ENCODE results near the gene BMAL1. TPM values are rescaled to one million over a fixed set of nuclear protein-coding genes. Genes with fewer than 3 reads are reported as not detected.

BMAL1 gene
- total and polyA plus RNA-seq, 2 of the 8 experiments (the other 6 are each of a cell fraction or from before 2014, with no cell fraction given): 6.8 to 6.9 TPM

GRCh38 chr11:13283636-13284035 lies 6.0 kb downstream of the BMAL1 start:
- no peaks in the 10 kb centered on the region for H3K9me3 ChIP-seq (ENCODE audit: insufficient read depth in 2 of 2, low read depth in 1 of 2, low read length in 1 of 2)
- no peak overlapping the region for H2AK5ac ChIP-seq (ENCODE audit: low read depth, low read length)
- WGBS, 2 experiments (ENCODE audit: extremely low coverage in 1 of 2, insufficient coverage in 1 of 2, insufficient read length in 1 of 2, insufficient replicate concordance in 2 of 2, low coverage in 1 of 2, low lambda C conversion rate in 2 of 2, missing lambda C conversion rate in 1 of 2): 21% methylated on average over 4 of the region's 4 CpGs; no CpG with 5 or more reads in 1 of the 2 experiments
- 0 out of 2 replicates have a peak, but pooled peaks have one; percentile 11 for TF ChIP-seq YY1 (IDR thresholded peaks at IDR 0.05; ENCODE audit: low read depth, low read length)
- TF ChIP-seq SP1 (IDR thresholded peaks at IDR 0.05; ENCODE audit: low read depth, low read length): peak; percentile 49; the same call in 1 of the 2 replicates
- TF ChIP-seq KDM5A (IDR thresholded peaks at IDR 0.05; ENCODE audit: low read length): no peak
- peak; percentile 18 to 71 for TF ChIP-seq EP300 (IDR thresholded peaks at IDR 0.05; ENCODE audit: borderline replicate concordance in 1 of 2, low read depth in 2 of 2, low read length in 2 of 2)
- no peak for TF ChIP-seq SUZ12 (IDR thresholded peaks at IDR 0.05; ENCODE audit: low read length)
- TF ChIP-seq PHF8 (conservative IDR thresholded peaks at IDR 0.05; ENCODE audit: low read depth, low read length): no peak
- POLR2A ChIA-PET (ENCODE audit: partially characterized antibody): interaction anchor here (0.6 to 0.8 kb wide), 3 partner anchors 10 to 880 kb away, joined by 3 to 4 read pairs (median 3); no protein-coding TSS in a partner anchor
- peaks cover 3 to 24% (median 18%) of the 10 kb centered on the region in 4 experiments for H3K27me3 ChIP-seq (replicated peaks in 1 of 4; ENCODE audit: control insufficient read depth in 3 of 4, extremely low read depth in 1 of 4, insufficient read depth in 3 of 4, low read length in 3 of 4)
- H2AFZ ChIP-seq (ENCODE audit: low read length): no peak overlapping the region
- no peaks in the 10 kb centered on the region; the same call in 1 of the 2 replicates for H3K23me2 ChIP-seq (ENCODE audit: low read depth, low read length)
- no peak overlapping the region for H2BK120ac ChIP-seq (replicated peaks; ENCODE audit: low read depth, low read length)
- no peak overlapping the region for H4K8ac ChIP-seq (ENCODE audit: extremely low read depth, insufficient read depth, low read length)
- H4K91ac ChIP-seq (replicated peaks; ENCODE audit: insufficient read length, low read length): no peak overlapping the region
- no peak overlapping the region for H3K23ac ChIP-seq (ENCODE audit: insufficient read length)
- peak; percentile 49 to 62 for DNase-seq (ENCODE audit: low read depth in 1 of 2, low spot score in 2 of 2)
- peak overlapping the region in 2 of 4 experiments; percentile 1 to 4; a peak in 2 of 8 replicates for H3K4me3 ChIP-seq (ENCODE audit: extremely low read depth in 1 of 4, insufficient read depth in 2 of 4, low read depth in 3 of 4, low read length in 4 of 4)
- peaks cover 0 to 7% of the 10 kb centered on the region in 2 experiments; a peak in 1 of 4 replicates for H3K79me2 ChIP-seq (ENCODE audit: control insufficient read depth in 1 of 2, insufficient read depth in 2 of 2, low read length in 2 of 2)
- H3K79me1 ChIP-seq (ENCODE audit: low read depth, low read length): no peaks in the 10 kb centered on the region
- no peak overlapping the region for H3K18ac ChIP-seq (ENCODE audit: extremely low read depth, low read length)
- peaks cover 0 to 5% of the 10 kb centered on the region in 2 experiments for H4K20me1 ChIP-seq (replicated peaks in 1 of 2; ENCODE audit: control insufficient read depth in 1 of 2, insufficient read depth in 2 of 2, low read length in 2 of 2)
- H3K27ac ChIP-seq (ENCODE audit: low read depth, low read length): no peak overlapping the region
- H4K5ac ChIP-seq (ENCODE audit: insufficient read length, low read depth, low read length): no peak overlapping the region
- no peak overlapping the region for H2BK20ac ChIP-seq (ENCODE audit: low read length)
- no peak overlapping the region for H3K4ac ChIP-seq (replicated peaks; ENCODE audit: insufficient read length, low read depth, low read length)
- CTCF ChIA-PET (ENCODE audit: partially characterized antibody): interaction anchor here (0.6 to 2.4 kb wide), 11 partner anchors 9 to 250 kb away, joined by 3 to 7 read pairs (median 4); no protein-coding TSS in a partner anchor
- no peak overlapping the region for H2BK5ac ChIP-seq (ENCODE audit: low read depth, low read length)
- peak overlapping the region; percentile 25 to 48 for H3K4me2 ChIP-seq (ENCODE audit: insufficient read depth in 1 of 2, low read depth in 2 of 2, low read length in 2 of 2)
- H3K14ac ChIP-seq (ENCODE audit: insufficient read length): no peak overlapping the region
- no peaks in the 10 kb centered on the region for H3K36me3 ChIP-seq (ENCODE audit: control insufficient read depth in 2 of 4, insufficient read depth in 4 of 4, low read length in 3 of 4)
- peaks cover 0 to 6% (median 3%) of the 10 kb centered on the region in 4 experiments; a peak in 5 of 7 replicates for H3K4me1 ChIP-seq (replicated peaks in 1 of 4; ENCODE audit: control insufficient read depth in 3 of 4, insufficient read depth in 4 of 4, low read length in 3 of 4)
- no peak overlapping the region for H2BK15ac ChIP-seq (ENCODE audit: low read length)
- H3K9ac ChIP-seq (replicated peaks in 1 of 4; ENCODE audit: extremely low read depth in 1 of 4, low read depth in 3 of 4, low read length in 3 of 4): no peak overlapping the region
- no peak overlapping the region for H2BK12ac ChIP-seq (ENCODE audit: low read depth, low read length)
- no peak overlapping the region for H3K56ac ChIP-seq (replicated peaks; ENCODE audit: insufficient read length, low read depth, low read length)
- no peak for FAIRE-seq

All from H1 (cell line).